Stimulated activated CD4-positive, alpha-beta T cell treated with anti-CD3 and anti-CD28 coated beads, Interleukin-15, amount 100 ng/mL, for 24 hours (primary cell): ENCODE results near the gene SAMD4A.
"Not testable (repeated sequence)": the region's sequence is repeated elsewhere in the genome, so short reads cannot be mapped to it uniquely, and the experiment has no call there.

Experiments used
- DNase-seq: peaks from one replicate; pipeline ENCODE4 v3.0.0-alpha.2; 2020

SAMD4A gene

GRCh38 chr14:54742492-54743350 is 175.8 kb downstream of the SAMD4A start:
- DNase-seq = peak; percentile 15

- no peak for DNase-seq
These were observed 176.5 kb downstream of the SAMD4A start for GRCh38 chr14:54743382-54743781.

GRCh38 chr14:54746019-54746418 is 179.1 kb downstream of the SAMD4A start:
- DNase-seq = no peak

- no peak for DNase-seq
These were observed 180.7 kb downstream of the SAMD4A start for GRCh38 chr14:54747616-54748015.

GRCh38 chr14:54749180-54749579 is 182.3 kb downstream of the SAMD4A start:
- no peak for DNase-seq

GRCh38 chr14:54749727-54750126 is 182.8 kb downstream of the SAMD4A start:
- no peak for DNase-seq

- not testable (repeated sequence) for DNase-seq
These were observed 185.7 kb downstream of the SAMD4A start for GRCh38 chr14:54752611-54753010.

- DNase-seq = not testable (repeated sequence)
These were observed 186.5 kb downstream of the SAMD4A start for GRCh38 chr14:54753396-54753795.

GRCh38 chr14:54754116-54754622 is 187.2 kb downstream of the SAMD4A start:
- no peak for DNase-seq

- no peak for DNase-seq
These were observed 187.9 kb downstream of the SAMD4A start for GRCh38 chr14:54754623-54755386.

- DNase-seq = no peak
These were observed 189.9 kb downstream of the SAMD4A start for GRCh38 chr14:54756656-54757392.

- DNase-seq = no peak
These were observed 191.1 kb downstream of the SAMD4A start for GRCh38 chr14:54758041-54758440.

GRCh38 chr14:54759982-54760585 is 193.2 kb downstream of the SAMD4A start:
- DNase-seq = no peak

- no peak for DNase-seq
These were observed 194.1 kb downstream of the SAMD4A start for GRCh38 chr14:54760866-54761575.

GRCh38 chr14:54761835-54762234 is 194.9 kb downstream of the SAMD4A start:
- DNase-seq = no peak

GRCh38 chr14:54762296-54762695 is 195.4 kb downstream of the SAMD4A start:
- DNase-seq = no peak

GRCh38 chr14:54763761-54764160 is 196.8 kb downstream of the SAMD4A start:
- DNase-seq = no peak

- no peak for DNase-seq
These were observed 199.6 kb downstream of the SAMD4A start for GRCh38 chr14:54766276-54767138.

GRCh38 chr14:54767139-54767431 is 200.2 kb downstream of the SAMD4A start:
- DNase-seq = peak; percentile 22

GRCh38 chr14:54767450-54767849 is 200.5 kb downstream of the SAMD4A start:
- DNase-seq = no peak

GRCh38 chr14:54768501-54769129 is 201.7 kb downstream of the SAMD4A start:
- DNase-seq = no peak
